Posterior vena cava (tissue), 2 donors: ENCODE data around the gene TAGAP. TPM values are rescaled to one million over a fixed set of nuclear protein-coding genes. Genes with fewer than 3 reads are reported as not detected.

Source experiments
- DNase-seq: peaks from one replicate; pipeline ENCODE4 v3.0.0-alpha.2; 2020; ENCODE audit warnings: low spot score
- intact Hi-C, 2 donors: fragments of 100-400 bp; cut with DNase I; formaldehyde crosslinking; loops; one replicate each; pipeline versions ENCODE4 v1.14.1 to v1.14.2; 2022 to 2023
- long read RNA-seq, 2 donors: library from polyadenylated mRNA; unstranded; transcript quantifications; one replicate each; pipeline ENCODE4 v2.0.0, GENCODE V29; 2020 to 2021
- total RNA-seq, 2 donors: library from RNA; stranded (reverse); fragmentation: NEBNext Ultra II Directional; extraction: Animal tissue kit (Norgen Biotek cat#: 25700); gene quantifications; one replicate each; pipeline ENCODE4 v1.2.1, GENCODE V29; 2021
- donor health status: DM: yes; HTN: yes; CAD: no.
- donor health status: DM: yes; HTN: yes; CAD: no.

The TAGAP gene
- 1 to 10 TPM; 2.3 to 2.5 TPM for total RNA-seq
- long read RNA-seq, donor 1, partial matches to known transcripts = 2 of 2 reads
- long read RNA-seq, donor 1, other reads (novel, unspliced or antisense) = 0 of 2 reads
- long read RNA-seq, donor 2 = 0 reads

GRCh38 chr6:159044899-159045727 is at the start of gene TAGAP:
Gene TAGAP (minus strand): TSS chr6:159044991. CDS start chr6:159044146, 845 bp downstream.
- intact Hi-C loops = loop anchor here in 1 of 2 donors (10.0 kb wide), 2 partner anchors 90 to 590 kb away; no protein-coding TSS in a partner anchor
- peak; percentile 87 for DNase-seq

DNA sequence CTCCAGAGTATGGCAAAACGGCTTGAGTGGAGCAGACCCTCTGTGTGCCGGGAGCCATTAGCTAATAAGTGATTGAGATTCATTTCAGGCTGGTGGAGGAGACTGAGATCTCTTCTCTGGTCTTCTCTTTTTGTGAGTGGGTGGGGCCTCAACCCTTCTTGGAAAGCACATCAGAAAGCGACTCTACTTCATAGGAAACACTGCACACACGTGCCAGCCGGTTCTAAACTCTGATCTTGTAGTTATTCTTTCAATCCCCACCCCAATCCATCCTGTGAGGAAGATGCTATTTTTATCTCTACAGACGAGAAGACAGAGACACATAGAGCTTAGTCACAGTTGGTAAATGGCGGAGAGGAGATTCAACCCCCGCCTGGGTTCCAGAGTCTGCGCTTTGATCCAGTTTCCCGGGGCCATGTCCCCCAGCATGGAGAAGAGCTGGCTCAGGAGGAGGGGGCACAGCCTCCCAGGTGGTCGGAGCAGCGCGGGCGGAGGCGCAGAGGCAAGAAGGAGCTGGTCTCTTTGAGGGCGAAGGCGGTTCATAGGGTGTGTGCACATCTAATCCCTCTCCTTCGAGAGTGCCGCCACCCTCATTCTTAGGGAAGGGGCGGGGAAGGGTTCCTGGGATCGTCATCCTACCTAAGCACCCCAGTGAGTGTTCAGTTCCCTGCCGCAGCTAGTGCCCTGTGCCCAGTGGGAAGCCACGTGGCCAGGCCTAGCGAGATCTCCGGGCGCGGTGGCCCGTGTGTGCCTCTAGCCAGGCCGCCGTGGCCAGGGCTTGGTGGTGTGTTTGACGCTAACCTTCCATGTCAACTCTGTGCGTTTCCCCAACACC is 49.0 kb upstream of the TAGAP start:
- DNase-seq = no peak

GRCh38 chr6:159092631-159093030 is 47.8 kb upstream of the TAGAP start:
- intact Hi-C loops = no loop called here
- DNase-seq = no peak

More for the DNA sequence above, 49.0 kb upstream of the TAGAP start:
- intact Hi-C loops = no loop called here

DNA sequence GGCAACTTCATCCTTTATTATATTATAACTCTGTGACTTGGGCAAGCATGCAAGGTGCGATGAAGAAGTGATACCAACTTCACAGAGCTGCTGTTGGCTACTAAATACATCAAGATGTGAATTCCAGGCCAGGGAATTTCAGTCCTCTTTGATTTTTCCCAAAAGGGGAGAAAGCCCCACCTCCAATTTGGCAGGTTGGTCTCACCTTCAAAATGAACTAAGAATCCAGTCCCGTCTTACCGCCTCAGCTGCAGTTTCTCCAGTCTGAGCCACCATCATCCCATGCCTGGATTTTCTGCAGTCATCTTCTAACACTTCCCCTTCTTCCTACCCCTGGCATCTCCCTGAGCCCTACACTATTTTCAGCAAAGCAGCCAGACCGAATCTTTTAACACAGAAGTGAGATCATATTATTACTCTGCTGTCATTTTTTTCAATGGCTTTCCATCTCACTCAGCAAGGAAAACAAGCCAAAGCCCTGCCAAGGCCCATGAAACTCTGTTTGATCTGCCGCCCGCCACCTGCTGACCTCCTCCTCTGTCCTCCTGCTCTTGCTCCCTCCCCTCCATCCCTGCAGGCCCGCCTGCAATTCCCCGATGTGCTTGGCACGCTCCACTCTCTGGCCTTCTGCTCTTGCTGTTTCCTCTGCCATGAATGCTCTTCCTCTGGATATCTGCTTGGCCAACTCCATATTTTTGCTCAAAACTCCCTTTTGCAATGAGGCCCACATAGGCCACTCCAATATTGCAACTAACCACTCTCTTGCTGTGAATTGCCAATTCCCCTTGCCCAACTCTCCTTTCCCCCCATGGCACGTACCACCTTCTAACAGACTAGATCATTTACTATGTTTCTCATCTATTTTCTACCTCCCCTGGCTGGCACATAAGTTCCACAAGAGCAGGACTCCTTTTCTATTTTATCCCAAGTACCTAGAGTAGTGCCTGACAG is 46.0 kb upstream of the TAGAP start:
- intact Hi-C loops = no loop called here
- no peak for DNase-seq

DNA sequence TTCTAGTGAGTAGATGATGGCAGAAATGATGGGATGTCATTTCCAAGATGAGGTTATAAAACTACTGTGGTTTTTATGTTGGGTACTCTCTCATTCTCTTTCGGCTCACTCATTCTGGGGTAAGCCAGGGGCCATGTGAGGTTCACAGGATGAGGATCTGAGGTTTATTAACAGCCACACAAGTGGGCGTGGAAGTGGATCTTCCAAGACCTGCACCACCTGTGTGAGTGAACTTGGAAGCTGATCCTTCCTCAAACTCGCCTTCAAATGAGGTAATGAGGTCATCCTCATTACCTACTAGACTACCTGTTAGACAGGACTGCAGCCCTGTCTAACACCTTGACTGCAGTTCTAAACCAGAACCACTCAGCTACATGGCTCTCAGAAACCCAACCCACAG is 45.1 kb upstream of the TAGAP start:
- intact Hi-C loops = no loop called here
- DNase-seq = no peak

DNA sequence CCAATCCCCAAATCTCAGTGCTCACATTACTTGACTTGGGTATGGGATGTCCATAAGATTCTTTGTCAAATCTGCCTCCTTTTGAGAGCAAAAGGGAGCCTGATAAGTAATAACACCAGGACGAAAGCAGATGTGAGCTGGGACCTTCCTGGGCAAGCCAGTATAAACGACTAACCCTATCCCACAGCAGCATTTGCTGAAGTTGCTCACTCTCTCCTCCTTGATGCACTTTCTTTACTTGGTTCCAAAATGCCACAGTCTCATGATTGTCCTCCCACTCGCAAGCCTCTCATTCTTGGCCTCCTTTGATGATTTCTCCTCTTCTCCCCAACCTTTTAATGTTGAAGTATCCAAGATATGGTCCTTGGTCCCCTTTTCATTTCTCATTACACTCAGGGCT is 44.7 kb upstream of the TAGAP start:
- intact Hi-C loops = no loop called here
- no peak for DNase-seq

DNA sequence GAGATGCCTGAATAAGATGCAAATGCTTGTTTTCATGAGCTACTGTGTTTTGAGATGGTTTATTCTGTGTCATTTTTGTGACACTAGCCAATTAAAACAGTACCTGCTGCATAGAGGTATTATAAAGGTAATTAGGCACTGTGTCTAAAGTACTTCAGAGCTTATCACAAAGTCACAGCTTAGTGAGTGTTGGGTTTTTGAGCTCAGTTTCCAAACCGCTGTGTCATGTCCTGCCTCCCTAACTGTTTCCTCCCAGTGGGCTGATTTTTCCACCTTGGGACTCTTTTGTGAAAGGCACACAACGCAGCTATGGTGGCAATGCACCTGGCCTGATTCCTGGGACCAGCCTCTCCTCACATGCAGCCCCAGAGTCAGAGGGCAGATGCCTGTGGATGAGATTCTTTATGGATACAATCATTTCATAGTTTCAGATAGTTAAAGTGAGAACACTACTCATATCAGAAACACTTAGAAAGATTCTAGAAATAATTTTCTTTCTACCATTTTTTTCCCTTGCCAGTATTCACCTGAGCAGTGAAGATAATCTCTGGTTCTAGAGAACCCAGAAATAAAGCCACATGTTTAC is 41.3 kb upstream of the TAGAP start:
- intact Hi-C loops = no loop called here
- no peak for DNase-seq

- intact Hi-C loops = no loop called here
- no peak for DNase-seq
These were observed 40.7 kb upstream of the TAGAP start for GRCh38 chr6:159085396-159085895.

- intact Hi-C loops = no loop called here
- DNase-seq = no peak
These were observed 39.8 kb upstream of the TAGAP start for GRCh38 chr6:159084493-159085091.

DNA sequence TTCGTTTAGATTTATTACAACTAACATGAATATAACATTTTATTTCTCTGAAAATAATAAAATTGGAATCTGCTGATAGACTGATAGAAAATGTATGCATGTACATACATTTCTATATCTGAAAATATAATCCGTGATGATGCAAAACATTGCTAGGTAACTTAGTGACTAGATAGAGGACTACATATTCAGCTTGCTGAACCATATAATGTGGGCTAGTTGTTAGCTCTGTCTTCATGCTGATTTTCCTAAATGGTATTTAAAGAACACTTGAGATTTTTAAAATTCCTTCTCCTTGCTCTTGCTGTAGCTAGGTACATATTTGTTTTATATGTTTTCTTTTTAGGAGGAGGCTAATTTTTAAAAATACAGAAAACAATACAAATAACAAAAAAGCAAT is 38.4 kb upstream of the TAGAP start:
- no peak for DNase-seq

GRCh38 chr6:159082039-159082815 is 37.4 kb upstream of the TAGAP start:
- intact Hi-C loops = no loop called here
- no peak for DNase-seq

More for the DNA sequence above, 38.4 kb upstream of the TAGAP start:
- intact Hi-C loops = no loop called here

GRCh38 chr6:159080217-159080976 is 35.6 kb upstream of the TAGAP start:
- intact Hi-C loops = no loop called here

GRCh38 chr6:159079367-159079766 is 34.6 kb upstream of the TAGAP start:
- intact Hi-C loops = no loop called here
- no peak for DNase-seq

More at GRCh38 chr6:159080217-159080976, 35.6 kb upstream of the TAGAP start:
- no peak for DNase-seq

GRCh38 chr6:159077123-159077522 is 32.3 kb upstream of the TAGAP start:
- DNase-seq = no peak
- intact Hi-C loops = no loop called here

DNA sequence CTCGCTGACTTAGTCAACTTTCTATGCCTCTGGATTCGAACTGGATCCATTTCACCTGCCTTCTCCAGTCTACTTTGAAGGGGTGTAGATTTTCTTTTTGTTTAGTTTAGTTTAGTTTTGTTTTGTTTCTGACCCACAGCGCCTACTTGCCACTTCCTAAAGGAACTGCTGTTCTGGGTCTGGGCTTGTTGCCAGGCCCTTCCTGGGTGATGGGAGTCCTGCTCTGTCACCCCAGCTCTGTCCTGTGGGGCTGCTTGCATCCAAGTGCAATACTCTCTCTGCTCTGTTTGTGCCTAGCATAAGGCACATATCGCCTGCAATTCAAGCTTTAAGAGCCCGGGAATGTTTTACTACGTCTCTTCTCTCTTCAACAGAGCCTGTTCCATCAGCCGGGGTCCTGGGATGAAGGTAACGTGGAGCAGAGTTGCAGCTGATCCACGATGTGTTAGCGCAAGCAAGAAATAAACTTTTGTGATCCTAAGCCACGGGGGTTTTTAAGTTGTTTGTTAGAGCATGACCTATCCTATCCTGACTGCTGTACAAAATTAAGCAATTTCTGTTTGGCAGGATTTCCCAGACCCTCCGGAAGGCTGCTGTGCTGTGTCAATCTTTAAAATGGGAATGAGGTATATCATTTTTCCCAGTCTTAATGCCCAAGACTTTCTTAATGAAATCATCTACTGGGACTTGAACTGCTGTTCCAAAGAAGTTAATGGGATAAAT is 30.9 kb upstream of the TAGAP start:
- intact Hi-C loops = no loop called here
- DNase-seq = no peak

GRCh38 chr6:159074876-159075275 is 30.1 kb upstream of the TAGAP start:
- no peak for DNase-seq
- intact Hi-C loops = no loop called here
